ENCODE measurements around the gene FBXL15. TPM values are rescaled to one million over a fixed set of nuclear protein-coding genes. Genes with fewer than 3 reads are reported as not detected.
A peak's percentile ranks its signal among the peaks of the same experiment; 100 is the strongest.

The FBXL15 gene
- total and polyA plus RNA-seq, 7 donors = 7.9 to 14.8 (median 10.8) TPM

DNA sequence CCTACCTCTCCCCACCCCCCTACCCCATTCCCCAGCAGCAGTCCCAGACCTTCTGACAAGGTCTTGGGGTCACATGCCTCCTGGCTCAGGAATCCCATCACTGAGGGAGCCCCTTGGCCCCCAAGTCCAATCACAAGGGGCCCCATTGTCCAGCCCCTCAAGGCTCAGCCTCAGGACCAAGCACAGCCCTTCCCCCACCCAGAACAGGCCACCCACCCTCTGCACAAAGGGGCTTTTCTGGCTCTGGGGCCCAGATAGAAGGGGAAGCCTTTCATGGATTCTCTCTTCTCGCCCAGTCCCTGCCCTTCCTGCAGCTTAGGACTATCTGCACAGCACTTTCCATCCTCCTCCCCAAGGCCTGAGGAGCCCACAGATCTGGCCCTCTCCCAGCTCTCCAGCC is 4.8 kb downstream of the FBXL15 start:
- peaks cover 13% of the 10 kb centered on the region for H3K4me1 ChIP-seq
- H3K27ac ChIP-seq = no peak overlapping the region
- H3K4me3 ChIP-seq = no peak overlapping the region
- ATAC-seq (no peak), DNase-seq (no peak)
- H3K36me3 ChIP-seq (ENCODE audit: insufficient read depth in 1 of 2, low read depth in 1 of 2) = peaks cover 0 to 23% of the 10 kb centered on the region in 2 donors
- H3K9me3 ChIP-seq = no peaks in the 10 kb centered on the region
- intact Hi-C loops (cut with DNase I) = no loop called here
- WGBS, 3 donors = 82 to 89% (median 83%) methylated on average over 1 of the region's 1 CpG
- no peaks in the 10 kb centered on the region for H3K27me3 ChIP-seq (ENCODE audit: insufficient read depth in 3 of 3, low read length in 2 of 3)
- TF ChIP-seq, protein P1, sequence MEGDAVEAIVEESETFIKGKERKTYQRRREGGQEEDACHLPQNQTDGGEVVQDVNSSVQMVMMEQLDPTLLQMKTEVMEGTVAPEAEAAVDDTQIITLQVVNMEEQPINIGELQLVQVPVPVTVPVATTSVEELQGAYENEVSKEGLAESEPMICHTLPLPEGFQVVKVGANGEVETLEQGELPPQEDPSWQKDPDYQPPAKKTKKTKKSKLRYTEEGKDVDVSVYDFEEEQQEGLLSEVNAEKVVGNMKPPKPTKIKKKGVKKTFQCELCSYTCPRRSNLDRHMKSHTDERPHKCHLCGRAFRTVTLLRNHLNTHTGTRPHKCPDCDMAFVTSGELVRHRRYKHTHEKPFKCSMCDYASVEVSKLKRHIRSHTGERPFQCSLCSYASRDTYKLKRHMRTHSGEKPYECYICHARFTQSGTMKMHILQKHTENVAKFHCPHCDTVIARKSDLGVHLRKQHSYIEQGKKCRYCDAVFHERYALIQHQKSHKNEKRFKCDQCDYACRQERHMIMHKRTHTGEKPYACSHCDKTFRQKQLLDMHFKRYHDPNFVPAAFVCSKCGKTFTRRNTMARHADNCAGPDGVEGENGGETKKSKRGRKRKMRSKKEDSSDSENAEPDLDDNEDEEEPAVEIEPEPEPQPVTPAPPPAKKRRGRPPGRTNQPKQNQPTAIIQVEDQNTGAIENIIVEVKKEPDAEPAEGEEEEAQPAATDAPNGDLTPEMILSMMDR (IDR thresholded peaks at IDR 0.05) = no peak

DNA sequence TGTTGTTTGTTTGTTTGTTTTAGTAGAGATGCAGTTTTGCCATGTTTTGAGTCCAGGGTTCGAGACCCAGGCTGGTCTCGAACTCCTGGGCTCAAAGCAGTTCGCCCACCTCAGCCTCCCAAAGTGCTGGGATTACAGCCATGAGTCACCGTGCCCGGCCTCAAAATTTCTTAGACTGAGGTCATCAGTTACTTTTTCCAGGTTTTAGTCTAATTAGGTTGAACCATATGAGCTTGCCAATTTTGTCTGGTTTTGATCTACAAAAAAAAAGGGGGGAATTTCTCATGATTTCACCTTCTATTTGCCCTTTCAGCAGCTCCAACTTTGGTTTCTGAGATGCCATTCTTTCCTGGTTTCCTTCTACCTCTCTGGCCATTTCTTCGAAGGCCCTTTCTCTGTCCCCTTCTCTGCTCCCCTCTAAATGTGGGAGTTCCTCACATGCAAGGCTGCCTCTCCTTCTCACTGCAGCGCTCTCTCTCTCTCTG is 6.2 kb downstream of the FBXL15 start:
- ATAC-seq (no peak), DNase-seq (no peak)
- TF ChIP-seq, protein P1 (IDR thresholded peaks at IDR 0.05) = no peak
- Histone ChIP-seq H3K9me3 (no peaks in the 10 kb centered on the region), H3K27me3 (ENCODE audit: insufficient read depth in 3 of 3, low read length in 2 of 3) (no peaks in the 10 kb centered on the region), H3K4me1 (peaks cover 19% of the 10 kb centered on the region), H3K36me3 (ENCODE audit: insufficient read depth in 1 of 2, low read depth in 1 of 2) (peaks cover 0 to 23% of the 10 kb centered on the region in 2 donors), H3K27ac (no peak overlapping the region), H3K4me3 (no peak overlapping the region)
- intact Hi-C loops (cut with DNase I) = no loop called here
- WGBS, 3 donors = 79 to 80% (median 80%) methylated on average over 7 of the region's 7 CpGs

DNA sequence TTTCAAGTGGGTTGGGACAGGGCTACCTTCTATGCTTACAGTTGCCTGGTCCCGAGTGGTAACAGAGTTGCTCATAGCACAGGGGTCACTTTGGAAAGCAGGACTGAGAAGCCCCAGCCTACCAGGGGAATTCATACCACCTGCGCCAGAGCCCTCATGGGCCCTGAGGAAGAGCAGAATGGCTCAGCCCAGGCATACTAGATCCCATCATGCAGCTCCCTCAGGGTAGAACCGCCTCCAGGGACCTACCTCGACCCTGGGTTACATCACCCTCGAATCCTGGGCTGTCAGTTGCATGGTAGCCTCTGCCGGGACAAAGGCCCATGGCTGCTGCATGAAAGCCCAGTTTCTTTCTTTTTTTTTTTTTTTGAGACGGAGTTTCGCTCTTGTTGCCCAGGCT is 8.8 kb downstream of the FBXL15 start:
- Histone ChIP-seq H3K27ac (no peak overlapping the region), H3K27me3 (ENCODE audit: insufficient read depth in 3 of 3, low read length in 2 of 3) (peaks cover 0 to 4% (median 2%) of the 10 kb centered on the region in 3 donors), H3K9me3 (no peaks in the 10 kb centered on the region), H3K36me3 (ENCODE audit: insufficient read depth in 1 of 2, low read depth in 1 of 2) (peaks cover 0 to 7% of the 10 kb centered on the region in 2 donors), H3K4me1 (peaks cover 7% of the 10 kb centered on the region), H3K4me3 (no peak overlapping the region)
- no peak for DNase-seq
- intact Hi-C loops (cut with DNase I) = no loop called here
- TF ChIP-seq, protein P1 (IDR thresholded peaks at IDR 0.05) = no peak
- WGBS, 3 donors = 85 to 91% (median 86%) methylated on average over 8 of the region's 8 CpGs
- ATAC-seq = no peak

DNA sequence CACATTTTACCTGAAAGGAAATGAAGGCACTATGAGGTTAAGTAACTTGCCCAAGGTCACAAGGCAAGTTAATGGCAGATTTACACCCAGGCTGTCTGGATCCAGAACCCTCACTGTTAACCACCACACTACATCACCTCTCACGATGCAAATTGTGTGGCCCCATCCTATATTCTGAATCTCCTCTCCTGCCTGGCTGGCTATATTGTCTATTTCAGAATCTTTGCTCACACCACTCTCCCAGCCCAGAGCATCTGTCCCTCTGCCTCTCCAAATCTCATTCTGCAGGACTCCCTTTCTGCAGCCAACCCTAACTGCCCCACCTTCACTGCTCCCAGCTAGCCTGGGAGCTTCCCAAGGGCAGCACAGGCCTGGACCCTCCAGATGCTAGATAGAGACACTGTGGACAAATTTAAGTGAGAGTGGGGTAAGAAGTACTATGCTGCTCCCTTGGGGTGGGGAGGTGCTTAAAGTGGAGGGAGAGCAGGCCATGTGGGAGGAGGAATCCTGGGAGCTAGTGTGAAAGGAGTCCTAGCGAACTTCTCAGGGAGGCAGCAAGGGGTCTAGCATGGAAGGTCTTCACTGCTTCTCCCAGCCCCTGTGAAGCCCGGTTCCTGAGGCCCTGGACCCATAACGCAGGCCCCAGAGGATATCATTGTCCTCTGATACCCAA is 11.0 kb downstream of the FBXL15 start:
- TF ChIP-seq, protein P1 (IDR thresholded peaks at IDR 0.05) = no peak
- peaks cover 0 to 14% (median 3%) of the 10 kb centered on the region in 3 donors for H3K27me3 ChIP-seq (ENCODE audit: insufficient read depth in 3 of 3, low read length in 2 of 3)
- H3K36me3 ChIP-seq (ENCODE audit: insufficient read depth in 1 of 2, low read depth in 1 of 2) = no peaks in the 10 kb centered on the region
- WGBS, 3 donors = 17 to 18% (median 17%) methylated on average over 4 of the region's 4 CpGs
- peaks cover 7% of the 10 kb centered on the region for H3K4me1 ChIP-seq
- no peaks in the 10 kb centered on the region for H3K9me3 ChIP-seq
- peak overlapping the region; percentile 97 for H3K4me3 ChIP-seq
- peak; percentile 11 to 22 (median 14) for ATAC-seq
- H3K27ac ChIP-seq = peak overlapping the region; percentile 86
- no peak for DNase-seq
- intact Hi-C loops (cut with DNase I) = no loop called here
